Measurements from ENCODE around the gene TNN.
"Not testable (repeated sequence)": the region's sequence is repeated elsewhere in the genome, so short reads cannot be mapped to it uniquely, and the experiment has no call there.

TNN gene

DNA sequence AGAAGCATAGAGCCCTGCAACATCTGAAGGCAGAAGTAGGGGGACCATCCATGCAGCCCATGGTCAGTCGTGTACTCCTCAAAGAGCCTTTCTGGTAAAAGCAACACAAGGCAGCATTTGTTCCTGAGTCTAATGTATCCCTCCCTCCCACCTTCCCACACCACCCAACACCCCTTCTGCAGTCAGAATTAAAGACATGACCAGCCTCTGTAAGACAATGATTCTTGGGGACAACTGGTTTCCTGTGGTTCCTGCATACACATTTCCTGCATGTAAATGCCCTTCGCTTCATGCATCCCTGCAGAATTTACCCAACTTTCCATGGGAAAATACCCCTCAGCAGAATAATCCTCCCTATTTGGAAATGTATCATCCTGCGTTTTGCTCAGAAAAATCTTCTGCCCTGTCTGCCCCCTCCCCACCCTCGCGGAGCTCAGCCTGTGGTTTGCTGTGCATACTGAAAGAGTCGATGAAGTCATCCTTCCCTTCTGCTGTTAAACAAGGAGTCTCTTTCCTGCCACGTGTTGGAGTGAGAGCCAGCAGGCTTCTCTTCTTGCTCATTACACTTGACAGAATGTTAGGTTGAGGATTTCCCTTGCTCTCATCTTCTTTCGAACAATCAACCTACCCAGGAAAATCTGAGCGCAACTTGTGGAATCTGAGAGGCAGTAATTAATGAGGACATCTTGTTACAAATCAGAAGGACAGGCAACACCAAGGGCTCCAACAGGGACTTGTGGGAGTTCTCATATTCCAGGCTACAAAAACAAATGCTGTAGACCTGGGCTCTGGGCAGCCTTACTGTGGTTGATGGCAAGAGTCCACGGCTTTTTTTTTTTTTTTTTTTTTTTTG lies 4.7 kb downstream of the TNN start:
- no peak for DNase-seq (ENCODE audit: low read depth)

DNA sequence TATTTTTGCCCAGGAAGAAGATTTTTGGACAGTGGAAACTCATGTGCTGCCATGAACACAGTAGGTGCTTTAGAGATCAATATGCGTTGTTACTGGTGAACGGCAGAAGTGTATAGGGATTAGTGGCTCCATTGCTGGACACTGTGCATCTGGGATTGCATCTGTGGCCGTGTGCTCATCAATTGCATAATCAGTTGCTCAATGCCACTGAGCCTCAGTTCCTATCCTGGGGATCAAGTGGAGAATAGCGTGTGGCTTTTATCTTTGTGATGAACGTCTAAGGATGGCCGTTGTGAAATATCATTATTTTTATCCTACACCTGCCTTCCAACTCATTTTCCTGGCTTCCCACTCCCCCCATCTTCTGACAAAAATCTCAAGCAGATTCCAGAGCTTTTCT lies 5.4 kb downstream of the TNN start:
- DNase-seq (ENCODE audit: low read depth), result no peak

DNA sequence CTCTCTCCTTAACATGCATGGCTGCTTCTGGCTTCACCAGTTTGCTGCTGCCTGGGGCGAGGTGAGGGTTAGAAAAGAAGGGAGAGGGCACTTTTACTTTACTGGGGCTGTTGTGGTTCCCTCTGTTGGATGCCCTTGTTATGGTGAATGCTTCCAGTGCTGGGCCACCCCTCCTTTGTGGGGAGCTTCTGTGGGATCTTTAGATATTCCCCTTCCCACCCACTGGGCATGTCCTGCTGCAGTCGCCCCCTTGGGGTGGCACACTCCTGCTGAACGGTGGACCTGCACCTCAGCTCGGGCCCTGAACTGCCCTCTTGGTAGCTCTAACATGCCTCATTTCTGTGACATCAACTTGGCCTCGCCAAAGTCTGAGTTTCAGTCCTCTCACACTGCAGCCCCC lies 6.0 kb downstream of the TNN start:
- DNase-seq (ENCODE audit: low read depth), result no peak

DNA sequence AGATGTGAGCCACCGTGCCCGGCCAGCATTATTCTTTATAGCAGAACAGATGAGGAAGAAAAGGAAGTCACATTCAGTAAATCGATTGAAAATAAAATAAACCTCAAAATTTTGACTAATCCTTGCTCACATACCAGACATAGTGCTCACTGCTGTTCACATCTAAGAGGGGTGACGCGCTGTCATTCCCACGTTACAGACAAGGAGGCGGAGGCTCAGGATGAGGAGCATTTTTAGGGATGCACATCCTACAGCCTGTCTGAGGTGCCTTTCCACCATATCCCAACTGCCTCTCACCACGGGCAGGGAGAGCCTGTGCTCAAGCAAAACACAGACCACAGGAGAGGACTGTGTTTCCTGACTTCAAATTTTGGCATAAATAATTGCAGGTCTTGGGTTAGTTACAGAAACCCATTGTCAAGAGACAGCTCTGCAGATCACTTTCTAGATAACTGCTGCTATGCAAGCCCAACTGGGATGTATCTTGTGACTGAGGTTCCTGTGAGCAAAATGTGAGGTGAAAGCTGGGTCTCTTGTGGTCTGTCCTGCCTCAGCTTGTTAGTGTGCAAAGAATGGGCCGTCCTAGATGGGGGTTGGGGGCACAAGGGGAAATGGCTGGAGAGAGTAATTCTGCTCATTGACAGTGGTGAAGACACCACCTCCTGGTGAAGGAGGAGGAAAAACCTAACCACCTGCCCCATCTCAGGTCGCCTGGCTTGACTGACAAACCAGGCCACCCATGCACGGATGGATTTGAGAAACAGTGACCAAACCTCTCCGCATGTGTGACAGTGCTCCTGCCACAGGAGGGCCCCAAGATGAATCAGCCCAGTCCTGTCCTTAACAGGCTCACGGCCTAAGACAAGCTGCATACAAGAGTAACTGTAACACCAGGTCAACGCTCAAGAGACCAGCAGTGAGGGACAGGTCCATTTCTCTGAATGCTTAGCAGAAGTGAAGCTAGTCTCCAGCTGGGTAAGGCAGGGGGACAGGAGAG lies 8.2 kb downstream of the TNN start:
- DNase-seq (ENCODE audit: low read depth), result no peak

DNA sequence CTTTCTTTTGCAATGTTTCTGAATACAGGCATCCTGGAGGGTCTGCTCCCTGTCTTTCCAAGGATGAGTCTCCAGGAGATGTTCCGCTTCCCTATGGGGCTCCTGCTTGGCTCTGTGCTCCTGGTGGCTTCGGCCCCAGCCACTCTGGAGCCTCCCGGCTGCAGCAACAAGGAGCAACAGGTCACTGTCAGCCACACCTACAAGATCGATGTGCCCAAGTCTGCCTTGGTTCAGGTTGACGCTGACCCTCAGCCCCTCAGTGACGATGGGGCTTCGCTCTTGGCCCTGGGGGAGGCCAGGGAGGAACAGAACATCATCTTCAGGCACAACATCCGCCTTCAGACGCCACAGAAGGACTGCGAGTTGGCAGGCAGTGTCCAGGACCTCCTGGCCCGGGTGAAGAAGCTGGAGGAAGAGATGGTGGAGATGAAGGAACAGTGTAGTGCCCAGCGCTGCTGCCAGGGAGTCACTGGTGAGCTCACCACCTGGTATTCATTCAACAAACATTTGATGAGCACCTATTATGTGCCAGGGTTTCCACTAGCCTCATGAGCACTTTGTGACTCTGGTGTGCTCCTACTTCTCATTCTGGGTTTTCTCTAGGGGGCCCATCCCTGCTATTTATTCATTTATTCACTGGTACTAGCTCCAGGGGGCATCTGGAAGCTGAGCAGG lies 9.9 kb downstream of the TNN start:
- no peak for DNase-seq (ENCODE audit: low read depth)

DNA sequence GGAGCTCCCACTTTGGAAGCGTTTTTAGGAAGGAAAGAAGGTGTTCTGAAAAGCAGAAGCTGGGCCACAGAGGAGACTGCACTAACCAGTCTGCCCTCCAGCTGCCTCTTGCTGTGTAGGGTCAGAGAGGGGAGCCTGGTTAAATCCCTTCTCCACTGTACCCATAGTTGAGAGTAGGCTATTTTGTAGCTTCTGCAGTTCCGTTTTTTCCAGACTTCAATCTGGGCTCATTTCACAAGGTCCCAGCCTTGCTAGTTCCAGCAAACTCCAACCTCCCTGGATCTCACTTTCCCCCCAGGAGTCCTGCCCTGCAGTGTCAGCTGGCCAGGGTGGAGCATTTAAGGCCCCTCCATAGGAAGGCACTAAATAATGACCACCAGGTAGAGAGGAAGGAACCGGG lies 11.0 kb downstream of the TNN start:
- no peak for DNase-seq (ENCODE audit: low read depth)

DNA sequence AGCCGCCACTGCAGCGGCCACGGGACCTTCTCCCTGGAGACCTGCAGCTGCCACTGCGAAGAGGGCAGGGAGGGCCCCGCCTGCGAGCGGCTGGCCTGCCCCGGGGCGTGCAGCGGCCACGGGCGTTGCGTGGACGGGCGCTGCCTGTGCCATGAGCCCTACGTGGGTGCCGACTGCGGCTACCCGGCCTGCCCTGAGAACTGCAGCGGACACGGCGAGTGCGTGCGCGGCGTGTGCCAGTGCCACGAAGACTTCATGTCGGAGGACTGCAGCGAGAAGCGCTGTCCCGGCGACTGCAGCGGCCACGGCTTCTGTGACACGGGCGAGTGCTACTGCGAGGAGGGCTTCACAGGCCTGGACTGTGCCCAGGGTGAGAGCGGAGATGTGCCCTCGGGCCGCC lies 11.7 kb downstream of the TNN start:
- no peak for DNase-seq (ENCODE audit: low read depth)

DNA sequence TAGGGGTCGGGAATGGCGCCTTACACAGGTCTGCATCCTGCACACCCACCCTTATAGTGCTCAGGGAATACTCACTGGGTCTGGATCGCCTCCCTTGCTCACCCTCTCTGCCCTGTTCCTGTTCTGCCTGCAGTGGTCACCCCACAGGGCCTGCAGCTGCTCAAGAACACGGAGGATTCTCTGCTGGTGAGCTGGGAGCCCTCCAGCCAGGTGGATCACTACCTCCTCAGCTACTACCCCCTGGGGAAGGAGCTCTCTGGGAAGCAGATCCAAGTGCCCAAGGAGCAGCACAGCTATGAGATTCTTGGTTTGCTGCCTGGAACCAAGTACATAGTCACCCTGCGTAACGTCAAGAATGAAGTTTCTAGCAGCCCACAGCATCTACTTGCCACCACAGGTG lies 12.4 kb downstream of the TNN start:
- no peak for DNase-seq (ENCODE audit: low read depth)

DNA sequence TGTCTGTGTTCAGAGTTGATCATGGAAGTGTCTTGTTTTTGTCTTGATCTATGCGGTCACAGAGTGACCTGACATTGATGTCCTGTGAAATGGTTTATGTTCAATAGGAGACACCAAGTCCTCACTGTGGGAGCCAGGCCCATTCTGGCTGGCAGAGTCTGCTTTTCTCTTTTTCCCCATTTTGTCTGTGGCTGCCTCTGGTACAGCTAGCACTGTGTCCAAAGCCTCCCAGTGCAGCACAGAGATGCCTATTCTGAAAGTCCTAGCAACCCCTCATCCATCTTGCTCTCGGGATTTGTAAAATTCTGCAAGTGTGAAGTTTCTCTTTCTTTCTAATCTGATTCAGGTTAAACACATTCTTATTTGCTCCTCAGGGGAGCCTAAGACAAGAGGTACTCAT lies 14.3 kb downstream of the TNN start:
- no peak for DNase-seq (ENCODE audit: low read depth)

DNA sequence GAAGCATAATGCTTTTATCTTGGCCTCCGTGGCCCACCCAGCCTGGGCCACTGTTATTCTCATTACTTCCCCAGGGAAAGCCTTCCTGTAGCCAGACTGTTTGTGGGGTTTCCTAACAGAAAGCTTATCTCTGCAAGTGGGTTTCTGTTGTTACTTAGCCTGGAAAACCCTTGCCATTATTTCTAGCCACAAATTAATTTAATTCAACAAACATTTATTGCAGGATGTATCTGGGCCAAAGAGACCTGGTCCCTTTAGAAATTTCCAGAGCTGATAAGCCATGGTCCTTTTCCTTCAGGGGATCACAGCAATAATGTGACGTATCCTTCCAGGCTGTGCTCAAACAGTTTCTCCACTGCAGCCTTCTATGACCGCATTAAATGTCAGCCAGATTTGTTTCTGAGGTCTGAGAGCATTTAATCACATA lies 20.9 kb downstream of the TNN start:
- DNase-seq (ENCODE audit: low read depth), result no peak

DNA sequence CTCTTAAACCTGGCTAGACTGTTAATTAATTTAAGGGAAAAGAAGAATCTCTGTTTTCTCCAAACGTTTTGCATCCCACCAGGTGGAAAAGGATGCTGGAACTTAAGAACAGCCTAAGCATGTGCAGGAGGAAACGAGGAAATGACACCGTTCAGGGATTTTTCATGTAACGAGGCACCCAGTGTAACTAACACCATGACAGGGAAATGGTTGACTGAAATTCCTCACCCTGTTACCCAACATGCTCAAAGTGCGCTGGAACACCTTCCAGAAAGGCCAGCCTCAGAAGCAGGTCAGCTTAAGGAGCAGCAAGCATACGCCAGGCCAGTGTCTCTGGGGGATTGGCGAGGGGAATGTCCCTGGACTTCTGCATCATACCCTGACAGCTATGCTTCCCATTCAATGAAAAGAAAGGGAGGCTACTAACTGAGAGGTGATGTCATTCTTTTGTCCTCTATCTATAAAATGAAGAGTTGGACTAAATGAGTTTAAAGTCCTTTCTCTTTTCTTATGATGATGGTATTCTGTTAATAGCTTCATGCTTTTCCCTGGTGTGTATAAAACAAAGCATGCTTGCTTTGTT lies 21.6 kb downstream of the TNN start:
- DNase-seq (ENCODE audit: low read depth), result no peak

DNA sequence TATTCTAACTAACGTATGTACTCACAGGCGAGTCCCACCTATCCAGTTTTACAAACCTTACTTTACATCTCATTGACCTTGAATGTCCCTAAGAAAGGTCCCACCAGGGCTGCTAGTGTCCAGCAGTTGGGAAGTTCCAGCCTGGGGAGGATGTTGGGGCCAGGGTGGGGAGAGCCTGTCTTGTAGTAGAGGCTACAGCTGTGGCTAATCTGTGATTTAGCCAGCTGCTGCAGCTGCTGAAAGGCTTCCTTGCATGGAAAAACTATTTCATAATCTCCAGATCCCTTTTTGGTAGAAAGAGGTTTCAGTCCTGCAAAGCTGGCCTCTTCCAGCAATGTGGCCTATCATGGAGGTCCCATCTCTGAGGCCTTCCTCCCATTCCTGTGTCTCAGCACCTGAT lies 23.1 kb downstream of the TNN start:
- no peak for DNase-seq (ENCODE audit: low read depth)

DNA sequence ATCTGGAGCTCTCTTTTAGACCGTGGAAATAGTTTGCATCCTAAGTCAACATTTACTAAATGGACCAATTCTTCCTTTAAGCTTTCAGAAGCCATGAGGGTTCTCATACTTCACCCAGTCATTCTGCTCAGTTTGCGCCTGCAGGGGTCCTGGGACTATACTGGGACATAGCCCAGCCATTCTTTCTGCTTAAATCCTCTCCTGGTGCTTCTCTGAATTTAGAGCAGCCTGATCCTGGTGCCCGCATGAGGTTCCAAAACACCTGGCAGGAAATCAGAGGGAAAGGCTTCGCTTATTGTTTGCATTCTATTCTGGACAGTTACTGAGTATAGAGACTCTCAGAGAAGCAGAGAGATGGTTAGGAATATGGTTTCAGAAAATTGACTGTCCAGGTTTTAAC lies 27.0 kb downstream of the TNN start:
- no peak for DNase-seq (ENCODE audit: low read depth)

DNA sequence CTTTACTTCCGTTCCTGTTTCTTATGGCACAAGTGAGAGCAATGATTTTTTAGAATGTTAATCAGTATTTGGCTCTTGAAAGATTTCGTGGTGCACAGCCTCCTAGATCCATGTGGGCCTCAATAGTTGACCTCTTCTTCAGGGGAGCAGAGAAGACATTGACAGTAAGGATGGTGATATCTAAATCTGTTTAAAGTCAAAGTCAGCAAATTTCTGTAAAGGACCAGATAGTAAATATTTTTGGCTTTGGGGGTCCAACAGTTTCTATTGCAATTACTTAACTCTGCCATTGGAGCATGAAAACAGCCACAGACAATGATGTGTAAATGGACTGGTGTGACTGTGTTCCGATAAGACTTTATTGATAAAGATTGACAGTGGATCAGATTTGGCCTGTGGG lies 27.4 kb downstream of the TNN start:
- DNase-seq (ENCODE audit: low read depth), result no peak

DNA sequence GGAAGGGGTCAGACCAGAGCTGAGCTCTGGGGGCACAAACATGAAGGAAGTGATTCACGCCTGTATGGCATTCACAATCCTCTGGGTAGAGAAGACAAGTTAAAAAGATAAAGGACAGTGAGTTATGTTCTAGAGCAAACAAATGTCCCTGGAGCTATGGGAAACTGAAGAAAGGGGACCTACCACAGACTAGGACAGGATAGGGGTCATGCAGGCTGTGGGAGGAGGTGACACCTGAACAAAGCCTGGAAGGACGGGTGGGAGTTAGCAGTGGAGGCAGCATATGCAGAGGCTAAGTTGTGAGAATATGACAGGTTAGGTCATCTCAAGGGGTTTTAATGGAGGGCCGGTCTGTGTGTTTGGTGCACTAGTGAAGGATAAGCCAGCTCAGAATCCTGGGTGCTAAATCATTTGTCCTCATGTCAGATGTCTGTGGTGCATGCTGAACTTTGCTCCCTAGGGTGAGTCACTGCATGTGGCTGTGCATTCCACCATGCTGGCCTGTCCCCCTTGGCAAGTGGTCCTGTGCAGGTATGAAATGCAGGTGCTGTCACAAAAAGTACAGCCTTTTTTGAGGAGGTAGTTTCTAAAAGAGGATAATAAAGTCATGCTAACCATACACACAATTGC lies 28.5 kb downstream of the TNN start:
- DNase-seq (ENCODE audit: low read depth), result no peak

DNA sequence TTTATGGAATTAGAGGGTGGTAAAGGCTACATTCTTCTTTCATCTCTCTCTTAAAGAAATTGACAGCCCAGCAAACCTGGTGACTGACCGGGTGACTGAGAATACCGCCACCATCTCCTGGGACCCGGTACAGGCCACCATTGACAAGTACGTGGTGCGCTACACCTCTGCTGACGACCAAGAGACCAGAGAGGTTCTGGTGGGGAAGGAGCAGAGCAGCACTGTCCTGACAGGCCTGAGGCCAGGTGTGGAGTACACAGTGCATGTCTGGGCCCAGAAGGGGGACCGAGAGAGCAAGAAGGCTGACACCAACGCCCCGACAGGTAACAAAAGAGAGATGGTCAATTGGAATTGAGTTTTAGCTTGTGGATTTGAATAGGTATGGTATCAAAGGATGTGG lies 29.7 kb downstream of the TNN start:
- DNase-seq (ENCODE audit: low read depth), result no peak

DNA sequence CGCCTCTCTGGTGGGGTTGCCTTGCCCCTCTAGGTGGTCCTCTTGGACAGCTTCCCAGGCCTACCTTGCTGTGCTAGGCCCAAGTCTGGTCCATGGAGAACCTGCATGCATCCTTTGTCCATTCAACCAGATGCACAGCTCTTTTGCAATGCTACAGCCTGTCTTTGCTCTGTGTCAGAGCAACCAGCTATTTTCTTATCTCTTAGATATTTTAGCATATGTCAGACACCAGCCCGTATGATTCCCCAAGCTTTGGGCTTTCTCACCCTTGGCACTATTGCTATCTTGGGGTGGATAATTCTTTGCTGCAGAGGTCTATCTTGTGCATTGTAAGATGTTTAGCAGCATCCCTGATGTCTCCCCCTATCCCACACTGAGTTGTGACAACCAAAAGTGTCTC lies 32.3 kb downstream of the TNN start:
- no peak for DNase-seq (ENCODE audit: low read depth)

DNA sequence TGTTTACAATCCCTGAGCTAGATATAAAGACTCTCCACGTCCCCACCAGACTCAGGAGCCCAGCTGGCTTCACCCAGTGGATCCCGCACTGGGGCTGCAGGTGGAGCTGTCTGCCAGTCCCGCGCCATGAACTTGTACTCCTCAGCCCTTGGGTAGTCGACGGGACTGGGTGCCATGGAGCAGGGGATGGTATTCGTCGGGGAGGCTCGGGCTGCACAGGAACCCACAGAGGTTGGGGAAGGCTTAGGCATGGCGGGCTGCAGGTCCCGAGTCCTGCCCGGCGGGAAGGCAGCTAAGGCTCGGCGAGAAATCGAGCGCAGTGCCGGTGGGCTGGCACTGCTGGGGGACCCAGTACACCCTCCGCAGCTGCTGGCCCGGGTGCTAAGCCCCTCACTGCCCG lies 34.5 kb downstream of the TNN start:
- not testable (repeated sequence) for DNase-seq (ENCODE audit: low read depth)

DNA sequence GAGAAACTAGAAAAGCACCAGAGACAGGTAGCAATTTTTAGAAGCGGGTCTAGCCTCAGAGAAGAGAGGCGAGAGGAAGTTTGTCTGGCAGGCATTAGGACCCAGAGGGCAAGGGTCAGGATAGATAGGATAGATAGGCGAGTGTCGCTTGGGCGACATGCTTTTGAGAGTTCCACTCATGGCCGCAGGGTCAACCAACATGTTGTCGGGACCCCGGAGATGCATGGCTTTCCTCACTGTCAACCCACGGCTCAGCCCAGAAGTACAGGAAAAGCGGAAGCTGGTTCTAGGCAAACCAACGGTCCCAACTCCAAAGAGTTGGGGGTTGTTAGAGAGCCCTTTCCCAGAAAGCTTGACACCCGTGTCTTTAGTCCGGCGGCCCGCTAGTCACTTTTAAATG lies 38.9 kb downstream of the TNN start:
- DNase-seq (ENCODE audit: low read depth), result not testable (repeated sequence)

DNA sequence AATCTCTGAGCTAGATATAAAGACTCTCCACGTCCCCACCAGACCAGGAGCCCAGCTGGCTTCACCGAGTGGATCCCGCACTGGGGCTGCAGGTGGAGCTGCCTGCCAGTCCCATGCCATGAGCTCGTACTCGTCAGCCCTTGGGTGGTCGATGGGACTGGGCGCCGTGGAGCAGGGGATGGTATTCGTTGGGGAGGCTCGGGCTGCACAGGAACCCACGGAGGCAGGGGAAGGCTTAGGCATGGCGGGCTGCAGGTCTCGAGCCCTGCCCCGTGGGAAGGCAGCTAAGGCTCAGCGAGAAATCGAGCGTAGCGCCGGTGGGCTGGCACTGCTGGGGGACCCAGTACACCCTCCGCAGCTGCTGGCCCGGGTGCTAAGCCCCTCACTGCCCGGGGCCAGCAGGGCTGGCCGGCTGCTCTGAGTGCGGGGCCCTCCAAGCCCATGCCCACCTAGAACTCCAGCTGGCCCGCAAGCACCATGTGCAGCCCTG lies 40.7 kb downstream of the TNN start:
- DNase-seq (ENCODE audit: low read depth), result not testable (repeated sequence)

DNA sequence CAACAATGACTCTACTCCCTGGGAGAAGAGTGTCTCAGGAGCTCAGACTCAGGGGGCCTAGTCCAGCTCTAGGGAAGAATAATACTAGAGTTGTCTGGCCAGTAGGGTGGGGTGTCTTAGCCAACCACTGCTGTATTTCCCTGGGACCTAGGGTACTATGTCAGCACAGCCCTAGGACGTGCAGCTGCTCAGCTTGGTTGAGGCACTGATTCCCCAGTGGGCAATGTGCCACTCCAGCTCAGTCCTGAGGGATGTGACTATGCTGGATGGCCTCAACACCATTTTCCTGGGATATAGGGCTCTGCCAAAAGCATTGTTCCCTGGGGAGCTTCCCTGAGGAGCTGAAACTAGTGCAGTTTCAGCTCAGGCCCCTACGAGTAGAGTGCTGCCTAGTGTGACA lies 47.4 kb downstream of the TNN start:
- no peak for DNase-seq (ENCODE audit: low read depth)
